Uterus (tissue), 2 donors: ENCODE data around the gene F5.
"Not testable (repeated sequence)": the region's sequence is repeated elsewhere in the genome, so short reads cannot be mapped to it uniquely, and the experiment has no call there.

ENCODE experiments used
- CTCF ChIP-seq, 4 experiments: fragments of 200-600 bp in 2 of 4; fragments of 450-650 bp in 2 of 4; sonication (generic) in 2 of 4; IDR thresholded peaks; one replicate each; pipeline ENCODE4 v1.5.1; 2016 to 2019; ENCODE audit warnings: antibody characterized with exemption in 4 of 4, mild to moderate bottlenecking in 2 of 4, moderate library complexity in 1 of 4
- POLR2A ChIP-seq, 2 donors: fragments of 450-650 bp; IDR thresholded peaks; one replicate each; pipeline ENCODE4 v1.6.1; 2016; ENCODE audit warnings: antibody characterized with exemption in 2 of 2, mild to moderate bottlenecking in 1 of 2, moderate library complexity in 1 of 2

- not testable (repeated sequence) for TF ChIP-seq CTCF, POLR2A (IDR thresholded peaks at IDR 0.05)
Measured at GRCh38 chr1:169503601-169504000, 82.7 kb downstream of the F5 start.
